ENCODE results near the gene CACNA2D1.
A peak's percentile ranks its signal among the peaks of the same experiment; 100 is the strongest.

Gene CACNA2D1

DNA sequence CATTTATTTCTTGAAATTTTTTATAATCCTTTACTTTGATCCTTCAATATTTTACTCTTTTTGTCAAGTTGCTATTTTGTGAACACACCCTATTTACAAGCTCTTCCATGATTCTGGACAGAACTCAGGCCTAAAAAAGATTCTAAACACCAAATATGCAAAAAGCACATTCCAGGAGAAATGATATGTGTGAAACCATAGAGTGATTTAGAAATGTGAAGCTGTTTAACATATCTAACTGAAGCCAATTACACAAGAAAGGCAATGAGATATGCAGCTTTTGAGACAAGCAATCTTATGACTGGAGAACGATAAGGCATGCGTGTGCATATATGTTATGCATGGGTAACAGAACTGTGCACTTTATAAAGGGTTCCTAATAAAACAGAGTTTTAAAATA is 243.0 kb downstream of the CACNA2D1 start:
- H3K23ac ChIP-seq (ENCODE audit: low read length in 2 of 2) = no peak overlapping the region
- no peak overlapping the region for H3K4ac ChIP-seq (ENCODE audit: low read depth in 1 of 2, low read length in 2 of 2)
- no peak overlapping the region for H3K18ac ChIP-seq (ENCODE audit: low read depth in 1 of 2, low read length in 2 of 2)
- no peak overlapping the region for H3K14ac ChIP-seq (ENCODE audit: low read length in 2 of 2)
- no peaks in the 10 kb centered on the region for H3K27me3 ChIP-seq (ENCODE audit: control insufficient read depth in 1 of 2, insufficient read depth in 1 of 2, low read length in 2 of 2)
- no peak overlapping the region for H2BK120ac ChIP-seq (ENCODE audit: low read depth, low read length)
- H2BK15ac ChIP-seq (ENCODE audit: low read depth, poor library complexity, severe bottlenecking) = no peak overlapping the region
- H2BK5ac ChIP-seq (ENCODE audit: low read depth, low read length, poor library complexity, severe bottlenecking) = no peak overlapping the region
- no peak overlapping the region for H2AK5ac ChIP-seq (ENCODE audit: low read length, severe bottlenecking)
- H4K8ac ChIP-seq (ENCODE audit: low read length) = no peak overlapping the region
- H3K9ac ChIP-seq (ENCODE audit: low read length) = no peak overlapping the region
- whole genome bisulfite sequencing = 100% methylated on average over 2 of the region's 2 CpGs
- H3K27ac ChIP-seq (ENCODE audit: low read length, poor library complexity, severe bottlenecking) = no peak overlapping the region
- H3K9me3 ChIP-seq (ENCODE audit: control insufficient read depth, low read length) = no peaks in the 10 kb centered on the region
- DNase-seq = no peak
- no peak overlapping the region for H3K4me2 ChIP-seq (ENCODE audit: low read length, poor library complexity, severe bottlenecking)
- no peak overlapping the region for H2BK12ac ChIP-seq (ENCODE audit: low read length in 2 of 2)
- H3K79me1 ChIP-seq (replicated peaks; ENCODE audit: low read length, poor library complexity, severe bottlenecking) = peaks cover 2% of the 10 kb centered on the region
- H3K4me1 ChIP-seq (ENCODE audit: control insufficient read depth, insufficient read depth, low read depth, low read length) = peaks cover 5% of the 10 kb centered on the region
- no peak overlapping the region for H2AFZ ChIP-seq (ENCODE audit: low read depth, low read length)
- H4K91ac ChIP-seq (ENCODE audit: low read length) = no peak overlapping the region
- H3K36me3 ChIP-seq (ENCODE audit: control insufficient read depth in 1 of 2, insufficient read depth in 2 of 2, low read depth in 1 of 2, low read length in 2 of 2) = no peaks in the 10 kb centered on the region
- no peak overlapping the region for H3K4me3 ChIP-seq (ENCODE audit: insufficient read depth in 1 of 2, low read depth in 1 of 2, low read length in 2 of 2)

DNA sequence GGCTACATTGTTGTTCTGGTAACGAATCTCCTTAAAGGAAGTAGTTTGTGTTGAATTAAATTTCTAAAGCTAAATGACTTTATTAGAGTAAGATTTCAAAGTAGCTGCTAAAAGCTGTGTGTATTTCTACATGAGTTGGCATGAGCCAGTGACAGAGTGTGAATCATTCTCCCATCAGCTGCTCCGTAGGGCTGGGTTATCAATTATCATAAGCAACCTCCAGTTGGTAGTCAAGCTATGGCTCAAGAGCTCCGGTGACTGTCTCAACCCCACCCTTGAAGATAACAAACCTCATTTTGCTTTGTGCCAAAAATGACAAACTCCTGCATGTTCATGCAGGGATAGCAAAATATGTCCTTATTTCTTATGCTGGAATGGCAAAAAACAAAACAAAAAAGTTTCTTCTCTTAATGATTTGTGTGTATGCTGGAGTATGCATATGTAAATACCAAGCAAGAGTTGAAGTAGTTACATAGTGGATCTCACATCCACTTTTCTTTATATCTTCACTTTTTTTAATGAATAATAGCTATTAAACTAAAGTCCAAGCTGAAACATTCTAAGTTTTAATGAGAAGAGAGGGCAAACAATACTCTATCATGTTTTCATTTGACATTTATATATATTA is 249.4 kb downstream of the CACNA2D1 start:
- peak overlapping the region in 1 of 2 experiments; percentile 16 for H3K4me3 ChIP-seq (ENCODE audit: insufficient read depth in 1 of 2, low read depth in 1 of 2, low read length in 2 of 2)
- DNase-seq = peak; percentile 36
- H3K36me3 ChIP-seq (ENCODE audit: control insufficient read depth in 1 of 2, insufficient read depth in 2 of 2, low read depth in 1 of 2, low read length in 2 of 2) = no peaks in the 10 kb centered on the region
- H3K4ac ChIP-seq (ENCODE audit: low read depth in 1 of 2, low read length in 2 of 2) = no peak overlapping the region
- H3K27me3 ChIP-seq (ENCODE audit: control insufficient read depth in 1 of 2, insufficient read depth in 1 of 2, low read length in 2 of 2) = no peaks in the 10 kb centered on the region
- no peak overlapping the region for H3K23ac ChIP-seq (ENCODE audit: low read length in 2 of 2)
- no peak overlapping the region for H3K14ac ChIP-seq (ENCODE audit: low read length in 2 of 2)
- H2BK5ac ChIP-seq (ENCODE audit: low read depth, low read length, poor library complexity, severe bottlenecking) = no peak overlapping the region
- no peak overlapping the region for H3K4me2 ChIP-seq (ENCODE audit: low read length, poor library complexity, severe bottlenecking)
- no peaks in the 10 kb centered on the region for H3K9me3 ChIP-seq (ENCODE audit: control insufficient read depth, low read length)
- H2BK15ac ChIP-seq (ENCODE audit: low read depth, poor library complexity, severe bottlenecking) = no peak overlapping the region
- no peak overlapping the region for H2BK120ac ChIP-seq (ENCODE audit: low read depth, low read length)
- peaks cover 2% of the 10 kb centered on the region for H3K79me1 ChIP-seq (replicated peaks; ENCODE audit: low read length, poor library complexity, severe bottlenecking)
- no peaks in the 10 kb centered on the region for H3K4me1 ChIP-seq (ENCODE audit: control insufficient read depth, insufficient read depth, low read depth, low read length)
- no peak overlapping the region for H2BK12ac ChIP-seq (ENCODE audit: low read length in 2 of 2)
- H3K18ac ChIP-seq (ENCODE audit: low read depth in 1 of 2, low read length in 2 of 2) = no peak overlapping the region
- no peak overlapping the region for H2AK5ac ChIP-seq (ENCODE audit: low read length, severe bottlenecking)
- no peak overlapping the region for H3K27ac ChIP-seq (ENCODE audit: low read length, poor library complexity, severe bottlenecking)
- no peak overlapping the region for H4K91ac ChIP-seq (ENCODE audit: low read length)
- no peak overlapping the region for H4K8ac ChIP-seq (ENCODE audit: low read length)
- 53% methylated on average over 2 of the region's 3 CpGs for WGBS
- no peak overlapping the region for H2AFZ ChIP-seq (ENCODE audit: low read depth, low read length)
- peak overlapping the region; percentile 48 for H3K9ac ChIP-seq (ENCODE audit: low read length)

DNA sequence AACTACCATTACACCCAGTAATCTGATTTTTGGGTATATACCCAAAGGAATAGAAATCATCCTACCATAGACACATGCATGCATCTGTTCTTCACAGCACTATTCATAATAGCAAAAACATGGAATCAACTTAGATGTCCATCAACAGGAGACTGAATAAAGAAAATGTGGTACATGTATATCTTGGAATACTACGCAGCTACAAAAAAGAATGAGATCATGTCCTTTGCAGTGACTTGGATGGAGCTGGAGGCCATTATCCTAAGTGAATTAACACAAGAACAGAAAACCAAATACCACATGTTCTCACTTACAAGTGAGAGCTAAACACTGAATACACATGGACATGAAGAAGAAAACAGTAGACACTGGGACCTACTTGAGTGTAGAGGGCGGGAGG is 254.9 kb downstream of the CACNA2D1 start:
- Histone ChIP-seq H3K79me1 (replicated peaks; ENCODE audit: low read length, poor library complexity, severe bottlenecking) (no peaks in the 10 kb centered on the region), H2AK5ac (ENCODE audit: low read length, severe bottlenecking) (no peak overlapping the region), H3K9me3 (ENCODE audit: control insufficient read depth, low read length) (no peaks in the 10 kb centered on the region), H3K4me2 (ENCODE audit: low read length, poor library complexity, severe bottlenecking) (no peak overlapping the region), H4K8ac (ENCODE audit: low read length) (no peak overlapping the region), H3K9ac (ENCODE audit: low read length) (no peak overlapping the region), H2BK120ac (ENCODE audit: low read depth, low read length) (no peak overlapping the region), H3K36me3 (ENCODE audit: control insufficient read depth in 1 of 2, insufficient read depth in 2 of 2, low read depth in 1 of 2, low read length in 2 of 2) (no peaks in the 10 kb centered on the region), H3K4me1 (ENCODE audit: control insufficient read depth, insufficient read depth, low read depth, low read length) (no peaks in the 10 kb centered on the region), H3K4ac (ENCODE audit: low read depth in 1 of 2, low read length in 2 of 2) (no peak overlapping the region), H3K4me3 (ENCODE audit: insufficient read depth in 1 of 2, low read depth in 1 of 2, low read length in 2 of 2) (no peak overlapping the region), H2BK15ac (ENCODE audit: low read depth, poor library complexity, severe bottlenecking) (no peak overlapping the region), H3K23ac (ENCODE audit: low read length in 2 of 2) (no peak overlapping the region), H3K18ac (ENCODE audit: low read depth in 1 of 2, low read length in 2 of 2) (no peak overlapping the region), H3K14ac (ENCODE audit: low read length in 2 of 2) (no peak overlapping the region), H2AFZ (ENCODE audit: low read depth, low read length) (no peak overlapping the region), H2BK12ac (ENCODE audit: low read length in 2 of 2) (no peak overlapping the region), H3K27me3 (ENCODE audit: control insufficient read depth in 1 of 2, insufficient read depth in 1 of 2, low read length in 2 of 2) (no peaks in the 10 kb centered on the region), H2BK5ac (ENCODE audit: low read depth, low read length, poor library complexity, severe bottlenecking) (no peak overlapping the region), H4K91ac (ENCODE audit: low read length) (no peak overlapping the region), H3K27ac (ENCODE audit: low read length, poor library complexity, severe bottlenecking) (no peak overlapping the region)
- no CpG with 5 or more reads among the region's 2 CpGs for WGBS
- no peak for DNase-seq

DNA sequence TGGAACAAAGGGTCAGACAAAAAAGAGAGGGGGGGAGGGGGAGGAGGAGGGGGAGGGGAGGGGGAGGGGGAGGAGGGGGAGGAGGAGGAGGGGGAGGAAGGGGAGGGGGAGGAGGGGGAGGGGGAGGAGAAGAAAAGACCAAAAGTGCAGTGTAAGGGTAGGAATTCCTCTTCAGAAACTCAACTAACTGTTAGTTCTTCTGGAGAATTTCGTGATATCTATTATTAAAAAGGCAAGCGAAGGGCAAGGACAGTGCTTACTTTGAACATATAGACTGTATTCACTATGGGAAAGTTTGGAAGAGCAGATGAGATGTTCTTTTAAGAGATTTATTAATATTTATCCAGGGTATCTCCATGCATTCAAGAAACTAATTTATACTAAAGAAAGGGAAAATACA is 258.1 kb downstream of the CACNA2D1 start:
- Histone ChIP-seq H2AK5ac (ENCODE audit: low read length, severe bottlenecking) (no peak overlapping the region), H3K9me3 (ENCODE audit: control insufficient read depth, low read length) (no peaks in the 10 kb centered on the region), H3K79me1 (replicated peaks; ENCODE audit: low read length, poor library complexity, severe bottlenecking) (peaks cover under 1% of the 10 kb centered on the region), H3K4me3 (ENCODE audit: insufficient read depth in 1 of 2, low read depth in 1 of 2, low read length in 2 of 2) (no peak overlapping the region), H3K4me1 (ENCODE audit: control insufficient read depth, insufficient read depth, low read depth, low read length) (no peaks in the 10 kb centered on the region), H3K23ac (ENCODE audit: low read length in 2 of 2) (no peak overlapping the region), H2BK5ac (ENCODE audit: low read depth, low read length, poor library complexity, severe bottlenecking) (no peak overlapping the region), H2BK12ac (ENCODE audit: low read length in 2 of 2) (no peak overlapping the region), H3K27me3 (ENCODE audit: control insufficient read depth in 1 of 2, insufficient read depth in 1 of 2, low read length in 2 of 2) (no peaks in the 10 kb centered on the region), H3K4ac (ENCODE audit: low read depth in 1 of 2, low read length in 2 of 2) (no peak overlapping the region), H3K36me3 (ENCODE audit: control insufficient read depth in 1 of 2, insufficient read depth in 2 of 2, low read depth in 1 of 2, low read length in 2 of 2) (no peaks in the 10 kb centered on the region), H2BK15ac (ENCODE audit: low read depth, poor library complexity, severe bottlenecking) (no peak overlapping the region), H4K91ac (ENCODE audit: low read length) (no peak overlapping the region), H4K8ac (ENCODE audit: low read length) (no peak overlapping the region), H3K4me2 (ENCODE audit: low read length, poor library complexity, severe bottlenecking) (no peak overlapping the region), H2AFZ (ENCODE audit: low read depth, low read length) (no peak overlapping the region), H3K27ac (ENCODE audit: low read length, poor library complexity, severe bottlenecking) (no peak overlapping the region), H2BK120ac (ENCODE audit: low read depth, low read length) (no peak overlapping the region), H3K9ac (ENCODE audit: low read length) (no peak overlapping the region), H3K18ac (ENCODE audit: low read depth in 1 of 2, low read length in 2 of 2) (no peak overlapping the region), H3K14ac (ENCODE audit: low read length in 2 of 2) (no peak overlapping the region)
- 100% methylated on average over 2 of the region's 2 CpGs for WGBS
- no peak for DNase-seq
